HG03060 (cell line): ENCODE results near the gene TMEM106C.

ENCODE experiments used
- ATAC-seq: cut with Tn5 transposase; IDR thresholded peaks from one replicate; pipeline ENCODE4 v1.9.1; 2021; ENCODE audit warnings: low read depth, moderate number of reproducible peaks; ENCODE audit not compliant: unreplicated experiment

TMEM106C gene, protein sequence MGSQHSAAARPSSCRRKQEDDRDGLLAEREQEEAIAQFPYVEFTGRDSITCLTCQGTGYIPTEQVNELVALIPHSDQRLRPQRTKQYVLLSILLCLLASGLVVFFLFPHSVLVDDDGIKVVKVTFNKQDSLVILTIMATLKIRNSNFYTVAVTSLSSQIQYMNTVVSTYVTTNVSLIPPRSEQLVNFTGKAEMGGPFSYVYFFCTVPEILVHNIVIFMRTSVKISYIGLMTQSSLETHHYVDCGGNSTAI

DNA sequence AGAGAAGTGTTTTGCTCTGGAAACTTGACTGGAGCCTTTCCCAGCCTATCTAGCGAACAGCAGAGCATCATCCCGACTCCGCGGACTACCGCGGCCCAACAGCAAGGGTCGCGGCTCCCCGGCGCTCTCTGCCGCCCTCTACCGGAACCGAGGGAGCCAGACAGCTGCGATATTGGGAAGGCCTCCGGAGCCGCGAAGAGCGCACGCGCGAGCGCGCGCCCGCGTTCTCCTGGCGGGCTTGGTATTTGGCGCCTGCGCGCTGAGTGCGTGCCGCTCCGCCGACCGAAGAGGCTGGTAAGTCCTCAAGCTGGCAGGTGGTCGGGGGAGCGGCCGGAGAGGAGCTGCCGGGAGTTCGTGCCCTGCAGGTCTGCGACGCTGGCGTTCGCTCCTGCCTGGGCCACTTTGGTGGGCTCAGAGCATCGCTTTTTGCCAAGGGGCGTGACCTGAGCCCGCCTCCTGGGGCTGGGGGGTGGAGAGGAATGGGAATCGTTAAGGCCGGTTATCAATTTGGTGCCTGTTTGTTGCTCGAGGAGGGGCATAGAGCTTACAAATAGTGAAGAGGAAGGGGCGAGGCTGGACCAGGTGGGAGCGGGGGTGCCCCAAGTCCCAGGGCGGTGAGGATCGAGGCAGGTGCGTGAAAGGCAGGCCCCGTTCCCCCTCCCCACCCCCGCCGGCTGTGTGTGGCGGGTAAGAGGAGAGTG is at the start of gene TMEM106C:
TSS of gene TMEM106C (plus strand) at position 257 of the 701 bp plus-strand sequence. CDS start 641 bp downstream, outside the sequence.
- peak; percentile 62 for ATAC-seq

DNA sequence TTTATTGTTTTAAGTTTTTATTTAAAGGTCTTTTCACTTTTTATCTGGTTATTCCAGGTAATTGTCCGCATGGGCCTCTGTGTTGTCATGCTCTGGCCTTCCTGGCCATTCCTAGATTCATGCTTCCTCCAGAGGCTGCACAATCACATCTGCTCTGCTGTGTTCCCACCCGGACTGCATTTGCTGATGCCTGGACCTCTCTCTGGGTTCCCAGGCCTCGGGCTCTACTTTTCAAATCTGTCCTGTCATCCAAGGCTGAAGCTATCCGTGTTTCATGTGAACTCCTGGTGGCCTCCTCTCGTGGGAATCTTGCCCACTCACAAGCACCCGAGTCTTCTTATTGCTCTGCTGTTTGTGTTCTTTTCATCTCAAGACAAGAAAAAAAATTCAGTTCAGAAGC is 42.5 kb upstream of the TMEM106C start:
- ATAC-seq, result no peak

DNA sequence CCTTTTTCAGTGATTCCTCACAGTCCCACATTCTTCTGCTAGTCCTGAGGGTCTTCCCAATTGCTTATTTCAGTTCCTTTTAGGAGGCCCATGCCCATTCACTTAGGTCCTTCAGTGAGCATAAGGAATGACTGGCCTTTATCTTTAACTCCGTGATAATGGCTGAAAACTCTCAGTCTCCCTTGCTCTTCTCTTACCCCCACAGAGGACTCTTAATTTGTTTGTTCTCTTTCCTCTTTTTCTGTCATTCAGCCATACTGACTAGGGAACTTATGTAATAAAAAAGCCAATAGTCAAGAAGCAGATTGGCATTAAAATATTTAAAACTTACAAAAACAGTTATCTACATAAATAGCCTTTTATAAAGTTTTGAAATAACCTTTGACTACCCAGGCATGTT is 41.5 kb upstream of the TMEM106C start:
- ATAC-seq, result no peak

DNA sequence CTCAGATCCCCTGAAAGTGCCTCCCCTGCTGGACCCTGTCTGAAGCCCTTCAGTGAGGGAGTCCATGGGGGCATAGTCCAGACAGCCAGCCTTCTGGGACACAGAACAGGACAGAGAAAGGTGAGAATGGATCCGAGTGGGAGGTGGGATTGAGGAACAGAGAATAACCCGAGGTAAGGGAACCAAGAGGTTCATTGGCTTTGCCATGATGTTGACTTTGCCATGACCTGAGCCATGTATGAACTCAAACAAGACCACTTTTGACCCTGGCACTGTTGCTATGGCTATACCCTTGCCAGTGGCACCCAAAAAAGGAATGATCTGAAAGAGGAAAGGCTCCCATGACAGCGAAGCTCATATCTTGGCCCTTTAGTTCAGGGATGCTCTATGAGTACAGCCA is 36.0 kb upstream of the TMEM106C start:
- ATAC-seq, result no peak

DNA sequence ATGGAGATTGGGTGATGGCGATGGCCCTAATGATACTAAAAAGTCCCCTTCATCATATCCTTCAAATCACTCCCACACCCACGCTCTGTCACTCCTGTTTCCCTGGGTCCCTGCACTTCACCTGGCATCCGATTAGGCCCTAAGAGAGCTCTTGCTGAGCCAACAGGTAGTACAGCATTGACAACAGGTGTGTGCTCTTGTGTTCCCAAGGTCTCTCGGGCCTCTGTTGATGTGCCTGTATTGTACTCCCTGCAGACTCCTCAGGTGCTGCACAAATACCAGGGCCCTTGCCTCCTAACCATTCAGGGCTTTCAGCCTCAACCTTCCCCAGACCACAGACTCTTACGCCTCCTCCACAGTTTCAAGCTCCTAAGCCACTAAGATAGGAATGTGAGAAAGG is 32.8 kb upstream of the TMEM106C start:
- ATAC-seq, result no peak

DNA sequence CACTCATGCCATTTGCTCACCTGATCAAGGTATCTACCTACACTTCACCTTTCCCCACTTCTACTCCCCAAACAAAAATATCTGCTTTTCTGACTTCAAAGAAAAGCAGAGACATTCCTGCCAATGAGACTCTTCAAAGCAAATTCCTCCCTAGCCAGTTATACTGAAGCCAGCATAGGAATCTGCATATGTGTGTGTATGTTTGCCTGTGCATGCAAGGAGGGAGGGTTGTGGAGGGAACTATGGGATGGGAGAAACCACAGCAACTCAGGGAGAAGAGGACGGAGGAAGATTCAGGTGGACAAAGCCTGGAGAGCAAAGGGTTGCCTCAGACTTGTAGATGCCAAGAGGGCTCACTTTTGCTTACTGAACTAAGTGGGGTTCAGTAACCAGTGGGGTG is 32.2 kb upstream of the TMEM106C start:
- no peak for ATAC-seq

DNA sequence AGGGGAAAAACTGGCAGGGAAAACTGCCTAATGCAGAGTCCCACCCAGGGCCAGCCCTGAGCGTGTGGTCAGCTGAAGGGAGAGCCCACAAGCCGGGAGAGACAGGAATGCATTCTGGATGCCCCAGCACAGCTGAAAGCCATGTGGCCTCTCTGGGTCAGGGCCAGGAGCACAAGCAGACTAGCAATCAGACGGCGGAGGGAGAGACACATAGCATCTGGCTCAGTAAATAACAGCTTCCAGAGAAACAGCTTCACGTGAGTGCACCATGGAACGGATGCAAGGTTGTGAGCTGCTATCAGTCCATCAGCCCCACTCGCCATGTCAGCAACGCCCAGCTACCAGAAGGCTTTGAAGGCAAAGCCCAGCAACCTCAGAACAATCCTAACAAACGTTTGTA is 28.2 kb upstream of the TMEM106C start:
- ATAC-seq, result no peak

DNA sequence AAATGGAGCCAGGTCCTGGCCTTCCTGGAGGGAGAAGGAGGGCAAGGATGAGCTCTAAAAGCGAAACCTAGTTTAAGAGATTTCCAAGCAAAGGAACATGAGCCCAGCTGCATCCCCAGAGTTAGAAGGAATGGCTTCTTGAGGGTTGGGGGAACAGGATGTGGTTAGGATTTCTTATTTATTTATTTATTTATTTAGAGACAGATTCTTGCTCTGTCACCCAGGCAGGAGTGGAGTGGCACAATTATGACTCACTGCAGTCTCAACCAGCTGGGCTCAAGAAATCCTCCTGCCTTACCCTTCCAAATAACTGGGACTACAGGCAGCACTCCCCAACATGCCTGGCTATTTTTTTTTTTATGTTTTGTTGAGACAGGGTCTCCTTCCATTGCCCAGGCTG is 25.3 kb upstream of the TMEM106C start:
- ATAC-seq, result no peak

DNA sequence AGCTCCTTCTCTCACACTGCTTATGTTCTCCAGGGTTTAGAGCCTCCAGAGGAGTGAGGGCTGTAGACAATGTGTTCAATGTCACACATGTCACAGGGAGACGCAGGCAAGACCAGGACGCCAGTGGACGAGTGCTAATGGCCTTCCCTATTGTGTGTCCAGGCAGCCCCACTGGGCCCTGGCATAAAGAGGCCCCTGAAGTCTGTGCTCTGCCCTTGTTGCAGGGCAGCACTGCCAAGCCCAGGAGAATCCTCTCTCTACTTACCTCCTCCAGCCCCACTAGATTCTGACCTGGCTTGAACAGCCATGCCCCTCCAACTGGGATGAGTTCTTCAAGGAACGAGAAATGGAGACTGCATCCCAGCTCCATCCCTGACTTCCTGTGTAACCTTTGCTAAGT is 24.8 kb upstream of the TMEM106C start:
- no peak for ATAC-seq

DNA sequence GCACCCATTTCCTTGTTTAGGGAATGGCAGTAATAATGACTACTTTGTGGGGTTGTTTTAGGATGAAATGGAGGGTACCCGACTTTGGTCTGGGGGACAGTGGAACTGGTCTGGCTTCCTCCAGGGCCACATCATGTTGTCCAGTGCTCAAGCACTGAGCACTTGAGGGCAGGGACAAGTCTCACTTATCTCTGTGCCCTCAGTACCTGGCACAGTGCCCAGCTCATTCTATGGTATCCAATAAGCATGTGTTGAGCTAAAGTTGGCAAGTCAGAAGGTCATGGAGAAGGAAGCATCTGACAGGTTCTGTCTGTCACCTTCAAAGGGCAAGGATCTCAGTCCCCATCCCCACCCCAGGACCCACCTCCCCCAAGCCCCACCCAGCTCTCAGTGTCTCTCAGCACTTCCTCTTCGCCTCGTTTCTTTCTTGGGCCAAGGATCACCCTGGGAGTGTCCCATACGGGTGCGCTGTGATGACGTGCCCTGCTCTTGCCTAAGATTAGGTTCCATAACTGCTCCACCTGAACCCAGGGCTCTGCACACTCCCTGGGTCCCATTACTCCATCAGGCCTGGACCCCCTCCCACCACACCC is 24.3 kb upstream of the TMEM106C start:
- no peak for ATAC-seq

DNA sequence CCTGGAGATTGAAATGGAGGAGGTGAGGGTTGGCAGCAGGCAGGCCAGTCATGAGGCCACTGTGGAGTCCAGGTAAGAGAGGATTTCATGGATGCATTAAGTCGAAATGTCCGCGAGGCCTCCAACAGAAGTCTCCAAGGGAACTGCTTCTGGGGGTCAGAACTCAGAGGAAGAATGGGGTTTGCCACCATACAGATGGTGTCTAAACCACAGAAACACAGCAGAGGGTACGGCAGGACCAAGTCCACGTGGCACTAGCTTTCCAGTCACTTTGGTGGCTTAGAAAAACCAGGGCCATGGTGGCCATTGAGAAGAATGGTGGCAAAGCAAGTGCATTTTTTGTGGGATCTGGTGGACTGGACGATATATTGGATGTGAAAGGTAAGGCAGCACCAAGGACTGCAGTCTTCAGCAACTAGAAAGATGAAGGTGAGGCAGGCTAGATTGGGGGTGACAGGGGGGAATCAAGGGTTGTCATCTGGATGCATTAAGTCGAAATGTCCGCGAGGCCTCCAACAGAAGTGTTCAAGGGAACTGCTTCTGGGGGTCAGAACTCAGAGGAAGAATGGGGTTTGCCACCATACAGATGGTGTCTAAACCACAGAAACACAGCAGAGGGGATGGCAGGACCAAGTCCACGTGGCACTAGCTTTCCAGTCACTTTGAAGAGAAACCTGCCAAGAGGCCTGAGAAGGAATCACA is 22.5 kb upstream of the TMEM106C start:
- ATAC-seq, result no peak

DNA sequence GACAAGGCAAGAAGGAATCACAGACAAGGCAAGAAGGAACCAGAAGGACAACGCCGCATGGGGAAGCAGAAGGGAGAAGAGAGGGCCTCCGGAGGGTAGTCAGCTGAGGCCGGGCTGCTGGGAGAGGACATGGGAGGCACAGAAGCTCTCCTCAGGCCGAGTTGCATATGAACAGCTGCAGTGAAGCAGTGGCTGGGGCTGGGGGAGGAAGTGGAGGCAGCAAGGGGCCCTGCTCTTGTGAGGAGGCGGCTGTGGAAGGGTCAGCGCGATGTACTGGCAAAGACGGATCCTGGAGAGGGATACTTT is 22.0 kb upstream of the TMEM106C start:
- ATAC-seq, result no peak

DNA sequence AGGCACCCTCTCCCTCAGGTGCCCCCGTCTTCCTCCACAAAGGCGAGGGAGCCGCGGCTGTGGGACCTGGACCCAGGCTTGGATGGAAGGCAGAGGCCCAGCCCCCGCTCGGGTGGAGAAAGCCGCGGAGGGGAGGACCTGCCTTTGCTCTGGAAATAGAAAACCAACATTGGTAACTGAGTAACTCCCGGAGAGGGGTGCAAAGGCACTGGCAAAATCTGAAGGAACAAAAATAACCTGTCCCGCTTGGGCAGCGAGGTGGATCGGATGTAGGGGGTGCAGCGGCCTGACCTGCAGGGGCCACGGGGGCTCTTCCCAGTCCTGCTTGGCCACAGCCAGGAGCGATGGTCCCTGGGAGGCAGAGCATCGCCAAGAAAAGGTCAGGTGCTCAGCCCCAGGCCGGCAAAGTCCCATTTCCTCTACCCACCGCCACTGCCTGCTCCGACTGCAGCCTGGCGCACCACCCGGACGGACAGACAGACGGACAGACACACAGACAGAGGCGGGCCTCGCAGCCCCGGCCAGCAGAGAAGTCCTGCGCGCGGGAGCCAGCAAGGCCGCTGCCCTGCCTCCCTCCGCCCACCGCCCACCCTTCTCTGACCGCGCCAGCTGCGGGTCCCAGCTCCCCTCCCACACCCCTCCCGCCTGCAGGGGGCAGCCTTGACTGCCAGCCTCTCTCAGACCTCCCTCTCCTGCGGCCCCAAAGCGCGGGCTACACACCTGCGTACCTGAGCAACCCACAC is 21.4 kb upstream of the TMEM106C start:
- ATAC-seq, result no peak

DNA sequence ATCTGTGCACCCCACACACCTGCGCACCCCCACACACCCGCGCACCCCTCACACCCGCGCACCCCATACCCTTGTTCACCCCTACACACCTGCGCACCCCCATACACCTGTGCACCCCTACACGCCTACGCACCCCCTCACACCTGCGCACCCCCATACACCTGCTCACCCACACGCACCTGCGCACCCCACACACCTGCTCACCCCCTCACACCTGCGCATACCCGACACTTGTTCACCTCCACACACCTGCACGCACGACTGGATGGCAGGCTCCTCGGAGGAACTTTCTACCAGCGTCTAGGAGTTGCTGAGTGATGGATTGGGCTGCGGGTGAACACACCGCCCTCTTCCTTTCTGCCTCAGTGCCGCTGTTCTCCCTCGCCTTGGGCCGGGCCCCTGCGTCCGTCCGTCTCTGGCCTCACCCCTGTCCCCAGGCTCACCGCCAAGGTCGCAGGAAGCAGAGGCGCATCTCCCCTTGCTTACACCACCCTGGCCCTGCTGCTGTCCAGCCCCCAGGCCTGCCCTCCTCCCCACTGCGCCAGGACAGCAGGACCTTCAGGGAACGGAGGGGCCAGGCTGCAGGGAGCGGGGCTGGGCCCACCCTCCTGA is 20.7 kb upstream of the TMEM106C start:
- ATAC-seq, result no peak

DNA sequence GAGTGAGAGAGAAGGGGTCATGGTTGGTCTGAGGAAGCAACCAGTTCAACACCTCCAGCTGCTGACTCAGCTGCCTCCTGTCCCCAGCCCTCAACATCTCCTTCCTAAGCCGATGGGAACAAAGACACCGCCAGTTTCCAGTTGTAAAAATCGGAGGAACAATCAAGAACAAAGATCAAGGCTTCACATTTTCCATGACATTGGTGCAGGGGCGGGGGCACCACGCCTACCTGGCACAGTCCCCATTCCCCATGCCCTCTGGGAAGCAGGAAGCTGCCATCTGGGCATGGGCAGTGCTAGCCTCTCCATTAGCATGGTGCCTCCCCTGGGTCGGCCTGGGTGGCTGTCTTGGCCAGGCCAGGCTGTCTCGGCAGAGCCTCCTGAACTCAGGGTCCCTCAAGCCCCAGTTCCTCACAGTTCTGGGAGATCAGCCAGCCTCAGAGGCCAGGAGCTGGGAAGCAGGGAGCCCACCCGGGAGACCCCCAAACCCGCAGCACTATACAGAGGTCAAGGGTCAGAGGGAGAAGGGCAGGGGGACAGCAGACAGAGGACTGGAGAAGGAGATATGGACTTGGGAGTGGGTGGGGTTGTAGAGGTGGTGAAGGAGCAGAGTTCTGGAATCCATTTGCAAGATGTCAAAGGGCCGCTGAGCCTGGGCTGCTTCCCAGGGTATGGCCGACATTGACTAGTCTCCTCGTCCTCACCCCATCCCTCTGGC is 19.6 kb upstream of the TMEM106C start:
- no peak for ATAC-seq

DNA sequence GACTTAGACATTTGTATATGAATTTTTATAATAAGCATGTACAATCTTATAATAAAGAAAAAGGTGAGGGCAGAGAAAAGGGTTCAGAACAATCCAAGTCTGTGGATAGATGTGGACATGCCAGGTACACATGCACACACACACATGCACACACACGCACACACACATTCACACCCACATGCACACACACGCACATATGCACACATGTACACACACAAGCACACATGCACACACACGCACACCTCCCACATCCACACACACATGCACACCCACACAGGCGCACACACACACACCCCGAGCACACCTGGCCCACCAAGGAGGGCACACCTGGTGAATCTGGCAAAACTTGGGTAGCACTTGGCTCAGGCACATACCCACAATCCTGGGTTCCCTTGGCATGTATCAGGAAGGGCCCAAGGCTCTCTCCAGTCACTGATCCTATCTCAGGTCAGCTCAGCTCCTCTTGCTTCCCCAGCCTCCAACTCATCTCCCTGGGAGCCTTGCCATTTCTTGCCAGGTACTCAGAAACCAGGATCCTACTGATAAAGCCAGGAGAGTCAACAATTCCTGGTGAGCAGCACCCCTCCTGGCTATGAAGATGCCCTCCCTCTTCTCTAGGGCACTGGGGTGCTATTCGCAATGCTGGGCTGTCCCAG is 18.6 kb upstream of the TMEM106C start:
- no peak for ATAC-seq

DNA sequence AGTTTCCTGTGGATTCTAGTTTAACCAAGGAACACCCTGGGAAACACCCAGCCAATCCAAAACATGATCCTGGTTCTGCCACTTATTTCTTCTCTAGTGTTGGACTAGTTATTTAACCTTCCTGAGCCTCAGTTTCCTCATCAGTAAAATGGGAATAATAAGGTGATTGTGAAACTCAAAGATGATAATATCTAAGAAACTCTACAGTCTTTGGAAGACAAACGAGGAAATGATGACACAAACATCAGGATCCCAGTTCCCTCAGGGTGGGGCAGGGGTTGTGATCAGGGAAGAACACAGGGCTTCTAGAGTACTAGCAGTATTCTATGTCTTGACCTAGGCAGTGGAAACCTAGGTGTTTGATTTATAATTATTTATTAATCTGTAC is 18.1 kb upstream of the TMEM106C start:
- no peak for ATAC-seq

DNA sequence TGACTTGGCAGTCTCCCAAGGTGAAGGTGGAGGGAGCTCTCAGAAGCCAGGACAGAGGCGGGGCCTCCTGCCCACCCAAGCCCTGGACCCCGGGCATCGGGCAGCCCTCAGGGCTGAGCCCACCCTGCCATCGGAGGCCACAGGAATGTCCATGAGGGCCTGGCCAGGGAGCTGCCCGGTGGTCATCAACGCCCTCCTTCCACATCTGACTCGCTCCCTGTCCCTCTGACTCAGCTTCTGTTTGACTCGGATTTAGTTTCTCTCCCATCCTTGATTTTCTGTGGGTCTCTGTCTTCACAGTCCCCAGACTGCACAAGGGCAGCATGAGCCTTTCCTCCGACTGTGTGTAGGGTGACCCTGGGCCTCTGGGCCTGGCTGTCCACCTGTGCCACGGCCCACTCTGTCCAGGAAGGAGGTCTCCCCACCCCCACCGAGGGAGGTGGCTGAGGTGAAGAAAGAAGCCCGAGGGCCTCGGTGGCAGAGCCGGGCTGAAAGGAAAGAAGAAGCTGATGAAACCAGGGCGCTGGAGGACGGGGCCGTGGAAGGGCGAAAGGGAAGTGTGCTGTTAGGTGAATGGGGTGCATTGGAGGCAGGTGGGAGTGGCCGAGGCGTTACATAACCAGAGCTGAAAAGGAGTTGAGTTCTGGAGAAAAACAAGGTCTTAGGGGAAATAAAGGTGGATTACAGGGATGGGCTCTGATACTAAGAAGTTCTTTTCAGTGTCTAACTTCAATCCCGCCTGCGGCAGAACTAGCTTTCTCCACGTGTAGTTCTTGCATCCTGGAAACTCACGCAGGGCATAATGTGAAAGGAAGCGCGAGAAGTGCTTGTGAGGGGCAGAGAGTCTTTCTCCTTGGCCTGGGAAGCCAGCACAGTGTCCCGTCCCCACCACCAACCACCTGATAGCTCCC is 16.7 kb upstream of the TMEM106C start:
- ATAC-seq, result no peak
